Measurements from ENCODE around the gene GRIK4. TPM values are rescaled to one million over a fixed set of nuclear protein-coding genes. Genes with fewer than 3 reads are reported as not detected.

Gene GRIK4
- polyA plus RNA-seq, 1 of the 3 experiments (the other 2 are of a cell fraction) = 0.03 TPM

GRCh38 chr11:120973501-120973900 lies 462.0 kb downstream of the GRIK4 start:
- H4K20me1 ChIP-seq (ENCODE audit: insufficient read depth) = no peaks in the 10 kb centered on the region
- H3K4me3 ChIP-seq (ENCODE audit: low read depth in 2 of 2, low read length in 1 of 2) = no peak overlapping the region
- H3K4me1 ChIP-seq (ENCODE audit: control insufficient read depth in 1 of 2, insufficient read depth in 2 of 2, low read depth in 1 of 2, low read length in 1 of 2) = no peaks in the 10 kb centered on the region
- ChIA-PET POLR2A (no interaction called here), CTCF (interaction anchor here (1.1 to 4.4 kb wide), 2 partner anchors 17 to 37 kb away, joined by 3 to 9 read pairs; no protein-coding TSS in a partner anchor)
- no peaks in the 10 kb centered on the region for H3K9me3 ChIP-seq
- H3K36me3 ChIP-seq (replicated peaks in 1 of 2; ENCODE audit: control insufficient read depth in 1 of 2, insufficient read depth in 2 of 2, low read length in 1 of 2) = no peaks in the 10 kb centered on the region
- H3F3A ChIP-seq (replicated peaks; ENCODE audit: insufficient read depth) = no peaks in the 10 kb centered on the region
- no peak for TF ChIP-seq SIN3A (IDR thresholded peaks at IDR 0.05; ENCODE audit: borderline replicate concordance, low read depth, low read length)
- TF ChIP-seq RAD21 (IDR thresholded peaks at IDR 0.05; ENCODE audit: low read length) = no peak
- TF ChIP-seq ZBTB33 (IDR thresholded peaks at IDR 0.05; ENCODE audit: borderline replicate concordance, low read depth) = no peak
- no peak for TF ChIP-seq EP300 (IDR thresholded peaks at IDR 0.05; ENCODE audit: borderline replicate concordance in 1 of 2, low read depth in 1 of 2, low read length in 1 of 2)
- TF ChIP-seq FOXJ3 (CRISPR knock-in tag; IDR thresholded peaks at IDR 0.05) = no peak
- TF ChIP-seq TCF12 (IDR thresholded peaks at IDR 0.05) = no peak
- no peak for TF ChIP-seq GATA2 (CRISPR knock-in tag; IDR thresholded peaks at IDR 0.05)
- no peak for TF ChIP-seq FOXM1 (IDR thresholded peaks at IDR 0.05; ENCODE audit: low read depth)
- TF ChIP-seq CHD2 (IDR thresholded peaks at IDR 0.05; ENCODE audit: low read length, partially characterized antibody) = no peak
- TF ChIP-seq, protein P1, sequence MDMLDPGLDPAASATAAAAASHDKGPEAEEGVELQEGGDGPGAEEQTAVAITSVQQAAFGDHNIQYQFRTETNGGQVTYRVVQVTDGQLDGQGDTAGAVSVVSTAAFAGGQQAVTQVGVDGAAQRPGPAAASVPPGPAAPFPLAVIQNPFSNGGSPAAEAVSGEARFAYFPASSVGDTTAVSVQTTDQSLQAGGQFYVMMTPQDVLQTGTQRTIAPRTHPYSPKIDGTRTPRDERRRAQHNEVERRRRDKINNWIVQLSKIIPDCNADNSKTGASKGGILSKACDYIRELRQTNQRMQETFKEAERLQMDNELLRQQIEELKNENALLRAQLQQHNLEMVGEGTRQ (IDR thresholded peaks at IDR 0.05; ENCODE audit: borderline replicate concordance, low read depth, low read length) = no peak
- no peaks in the 10 kb centered on the region for H3K27me3 ChIP-seq (ENCODE audit: insufficient read depth)
- H3K79me2 ChIP-seq (ENCODE audit: insufficient read depth) = no peaks in the 10 kb centered on the region
- H3K4me2 ChIP-seq = no peak overlapping the region
- H3K27ac ChIP-seq (ENCODE audit: low read depth in 2 of 2, low read length in 1 of 2) = no peak overlapping the region
- no peaks in the 10 kb centered on the region for H3K9me2 ChIP-seq
- no peak overlapping the region for H2AFZ ChIP-seq (ENCODE audit: low read depth)
- no peak for DNase-seq
- 31% methylated on average over 7 of the region's 7 CpGs for WGBS (ENCODE audit: low lambda C conversion rate)
- no peak overlapping the region for H3K9ac ChIP-seq

DNA sequence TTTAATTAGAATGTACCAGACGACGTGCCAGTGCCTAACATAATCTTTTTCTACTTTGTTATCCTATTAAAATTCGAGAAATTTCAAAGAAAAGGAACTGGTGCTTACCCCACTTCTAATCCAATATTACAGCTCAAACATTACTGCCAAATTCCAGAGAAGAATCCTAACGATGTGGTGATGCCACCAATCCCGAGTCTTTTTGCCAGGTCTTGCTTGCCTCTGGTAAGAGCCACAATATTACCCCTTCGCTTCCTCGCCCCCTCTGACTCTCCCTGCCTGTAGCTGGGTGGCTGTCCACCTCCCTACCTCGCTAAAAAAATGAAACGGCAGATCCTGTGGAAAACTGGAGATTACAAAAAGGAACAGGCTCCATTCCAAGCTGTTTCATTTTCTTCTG lies 462.9 kb downstream of the GRIK4 start:
- no peak overlapping the region for H2AFZ ChIP-seq (ENCODE audit: low read depth)

More for the DNA sequence above, 462.9 kb downstream of the GRIK4 start:
- ChIA-PET CTCF (interaction anchor here (0.8 to 4.4 kb wide), 4 partner anchors 11 to 173 kb away, joined by 3 to 9 read pairs (median 3); no protein-coding TSS in a partner anchor), POLR2A (no interaction called here)
- Histone ChIP-seq H3K9ac (no peak overlapping the region), H3K27me3 (ENCODE audit: insufficient read depth) (no peaks in the 10 kb centered on the region), H3K9me3 (no peaks in the 10 kb centered on the region), H3K79me2 (ENCODE audit: insufficient read depth) (no peaks in the 10 kb centered on the region), H3K4me2 (no peak overlapping the region), H3K27ac (ENCODE audit: low read depth in 2 of 2, low read length in 1 of 2) (no peak overlapping the region), H3K4me1 (ENCODE audit: control insufficient read depth in 1 of 2, insufficient read depth in 2 of 2, low read depth in 1 of 2, low read length in 1 of 2) (no peaks in the 10 kb centered on the region), H4K20me1 (ENCODE audit: insufficient read depth) (no peaks in the 10 kb centered on the region), H3F3A (replicated peaks; ENCODE audit: insufficient read depth) (no peaks in the 10 kb centered on the region), H3K9me2 (no peaks in the 10 kb centered on the region), H3K36me3 (replicated peaks in 1 of 2; ENCODE audit: control insufficient read depth in 1 of 2, insufficient read depth in 2 of 2, low read length in 1 of 2) (no peaks in the 10 kb centered on the region), H3K4me3 (ENCODE audit: low read depth in 2 of 2, low read length in 1 of 2) (no peak overlapping the region)
- 38% methylated on average over 9 of the region's 9 CpGs for WGBS (ENCODE audit: low lambda C conversion rate)
- no peak for TF ChIP-seq EP300 (IDR thresholded peaks at IDR 0.05; ENCODE audit: borderline replicate concordance in 1 of 2, low read depth in 1 of 2, low read length in 1 of 2)
- TF ChIP-seq RCOR1 (IDR thresholded peaks at IDR 0.05; ENCODE audit: low read length) = no peak
- no peak for TF ChIP-seq GATA2 (CRISPR knock-in tag; IDR thresholded peaks at IDR 0.05)
- no peak for TF ChIP-seq MEF2A (IDR thresholded peaks at IDR 0.05; ENCODE audit: borderline replicate concordance, low read depth)
- TF ChIP-seq, protein P1 (IDR thresholded peaks at IDR 0.05; ENCODE audit: borderline replicate concordance, low read depth, low read length) = no peak
- TF ChIP-seq RAD21 (IDR thresholded peaks at IDR 0.05; ENCODE audit: low read length) = no peak
- TF ChIP-seq NFIC (IDR thresholded peaks at IDR 0.05; ENCODE audit: borderline replicate concordance) = no peak
- no peak for TF ChIP-seq FOSL2 (IDR thresholded peaks at IDR 0.05; ENCODE audit: borderline replicate concordance, low read depth)
- no peak for DNase-seq

Measured in SK-N-SH (cell line).